Liver (tissue), 3 donors: ENCODE measurements around the gene ZNF550.

Experiments
- FOXA1 ChIP-seq: IDR thresholded peaks from 2 replicates; pipeline ENCODE4 v1.6.1; 2016; ENCODE audit warnings: antibody characterized with exemption
- GABPA ChIP-seq, 2 donors: IDR thresholded peaks in 1 of 2; conservative IDR thresholded peaks in 1 of 2; 2 replicates each; pipeline ENCODE4 v1.6.1; 2016; ENCODE audit warnings: antibody characterized with exemption in 2 of 2, mild to moderate bottlenecking in 1 of 2, moderate library complexity in 1 of 2
- JUND ChIP-seq, 2 donors: IDR thresholded peaks; 2 replicates each; pipeline ENCODE4 v1.6.1; 2016; ENCODE audit warnings: antibody characterized with exemption in 2 of 2
- NR2F2 ChIP-seq: IDR thresholded peaks from 2 replicates; pipeline ENCODE4 v1.6.1; 2016; ENCODE audit warnings: antibody characterized with exemption
- RAD21 ChIP-seq, 2 donors: IDR thresholded peaks; 2 replicates each; pipeline ENCODE4 v1.6.1; 2016; ENCODE audit warnings: antibody characterized with exemption in 2 of 2, mild to moderate bottlenecking in 2 of 2
- TAF1 ChIP-seq: conservative IDR thresholded peaks from 2 replicates; pipeline ENCODE4 v1.6.1; 2016; ENCODE audit warnings: antibody characterized with exemption, mild to moderate bottlenecking
- TF ChIP-seq, protein P1 (sequence below): fragments of 150-350 bp; IDR thresholded peaks from 2 replicates; pipeline ENCODE4 v1.5.1; 2017; ENCODE audit warnings: improper control_type of control experiment, low read depth, low read length; ENCODE audit not compliant: missing input control
- TF ChIP-seq, protein P2 (sequence below): IDR thresholded peaks from 2 replicates; pipeline ENCODE4 v1.6.1; 2016; ENCODE audit warnings: antibody characterized with exemption, mild to moderate bottlenecking
- TF ChIP-seq, protein P3 (sequence below): IDR thresholded peaks from 2 replicates; pipeline ENCODE4 v1.6.1; 2016; ENCODE audit warnings: antibody characterized with exemption
- donor health status: healthy.
- donor health status: healthy.

DNA sequence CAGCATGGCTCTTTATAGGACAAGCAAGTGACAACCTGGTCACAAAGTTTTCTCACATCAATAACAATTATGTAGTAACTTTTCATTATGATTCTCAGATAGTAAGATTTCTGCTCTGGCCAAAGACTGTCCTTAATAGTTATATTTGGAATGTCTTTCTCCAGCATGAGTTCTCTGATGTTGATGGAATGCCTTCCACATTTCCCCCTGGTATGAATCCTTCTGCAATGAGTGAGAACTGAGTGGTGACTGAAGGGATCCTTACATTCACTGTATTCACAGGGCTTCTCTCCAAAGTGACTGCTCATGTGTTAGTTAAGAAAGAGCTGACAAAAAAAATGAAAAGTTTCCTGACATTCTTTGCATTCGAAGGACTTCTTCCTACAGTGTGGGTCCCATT lies 13.2 kb downstream of the ZNF550 start:
- TF ChIP-seq, protein P1, sequence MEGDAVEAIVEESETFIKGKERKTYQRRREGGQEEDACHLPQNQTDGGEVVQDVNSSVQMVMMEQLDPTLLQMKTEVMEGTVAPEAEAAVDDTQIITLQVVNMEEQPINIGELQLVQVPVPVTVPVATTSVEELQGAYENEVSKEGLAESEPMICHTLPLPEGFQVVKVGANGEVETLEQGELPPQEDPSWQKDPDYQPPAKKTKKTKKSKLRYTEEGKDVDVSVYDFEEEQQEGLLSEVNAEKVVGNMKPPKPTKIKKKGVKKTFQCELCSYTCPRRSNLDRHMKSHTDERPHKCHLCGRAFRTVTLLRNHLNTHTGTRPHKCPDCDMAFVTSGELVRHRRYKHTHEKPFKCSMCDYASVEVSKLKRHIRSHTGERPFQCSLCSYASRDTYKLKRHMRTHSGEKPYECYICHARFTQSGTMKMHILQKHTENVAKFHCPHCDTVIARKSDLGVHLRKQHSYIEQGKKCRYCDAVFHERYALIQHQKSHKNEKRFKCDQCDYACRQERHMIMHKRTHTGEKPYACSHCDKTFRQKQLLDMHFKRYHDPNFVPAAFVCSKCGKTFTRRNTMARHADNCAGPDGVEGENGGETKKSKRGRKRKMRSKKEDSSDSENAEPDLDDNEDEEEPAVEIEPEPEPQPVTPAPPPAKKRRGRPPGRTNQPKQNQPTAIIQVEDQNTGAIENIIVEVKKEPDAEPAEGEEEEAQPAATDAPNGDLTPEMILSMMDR: no peak
- TF ChIP-seq RAD21 (IDR thresholded peaks at IDR 0.05) (no peak), FOXA1 (no peak), NR2F2 (no peak), JUND (IDR thresholded peaks at IDR 0.05) (no peak), GABPA (IDR thresholded peaks at IDR 0.05 in 1 of 2, conservative IDR thresholded peaks at IDR 0.05 in 1 of 2) (no peak), TAF1 (no peak)
- TF ChIP-seq, protein P2, sequence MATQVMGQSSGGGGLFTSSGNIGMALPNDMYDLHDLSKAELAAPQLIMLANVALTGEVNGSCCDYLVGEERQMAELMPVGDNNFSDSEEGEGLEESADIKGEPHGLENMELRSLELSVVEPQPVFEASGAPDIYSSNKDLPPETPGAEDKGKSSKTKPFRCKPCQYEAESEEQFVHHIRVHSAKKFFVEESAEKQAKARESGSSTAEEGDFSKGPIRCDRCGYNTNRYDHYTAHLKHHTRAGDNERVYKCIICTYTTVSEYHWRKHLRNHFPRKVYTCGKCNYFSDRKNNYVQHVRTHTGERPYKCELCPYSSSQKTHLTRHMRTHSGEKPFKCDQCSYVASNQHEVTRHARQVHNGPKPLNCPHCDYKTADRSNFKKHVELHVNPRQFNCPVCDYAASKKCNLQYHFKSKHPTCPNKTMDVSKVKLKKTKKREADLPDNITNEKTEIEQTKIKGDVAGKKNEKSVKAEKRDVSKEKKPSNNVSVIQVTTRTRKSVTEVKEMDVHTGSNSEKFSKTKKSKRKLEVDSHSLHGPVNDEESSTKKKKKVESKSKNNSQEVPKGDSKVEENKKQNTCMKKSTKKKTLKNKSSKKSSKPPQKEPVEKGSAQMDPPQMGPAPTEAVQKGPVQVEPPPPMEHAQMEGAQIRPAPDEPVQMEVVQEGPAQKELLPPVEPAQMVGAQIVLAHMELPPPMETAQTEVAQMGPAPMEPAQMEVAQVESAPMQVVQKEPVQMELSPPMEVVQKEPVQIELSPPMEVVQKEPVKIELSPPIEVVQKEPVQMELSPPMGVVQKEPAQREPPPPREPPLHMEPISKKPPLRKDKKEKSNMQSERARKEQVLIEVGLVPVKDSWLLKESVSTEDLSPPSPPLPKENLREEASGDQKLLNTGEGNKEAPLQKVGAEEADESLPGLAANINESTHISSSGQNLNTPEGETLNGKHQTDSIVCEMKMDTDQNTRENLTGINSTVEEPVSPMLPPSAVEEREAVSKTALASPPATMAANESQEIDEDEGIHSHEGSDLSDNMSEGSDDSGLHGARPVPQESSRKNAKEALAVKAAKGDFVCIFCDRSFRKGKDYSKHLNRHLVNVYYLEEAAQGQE: no peak
- TF ChIP-seq, protein P3, sequence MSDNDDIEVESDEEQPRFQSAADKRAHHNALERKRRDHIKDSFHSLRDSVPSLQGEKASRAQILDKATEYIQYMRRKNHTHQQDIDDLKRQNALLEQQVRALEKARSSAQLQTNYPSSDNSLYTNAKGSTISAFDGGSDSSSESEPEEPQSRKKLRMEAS: no peak
